HepG2 (cell line): ENCODE results near the gene RABEP1. TPM values are rescaled to one million over a fixed set of nuclear protein-coding genes. Genes with fewer than 3 reads are reported as not detected.

ENCODE experiments used
- AHDC1 ChIP-seq: sonication (generic); formaldehyde crosslinking; IDR thresholded peaks from 2 replicates; pipeline ENCODE4 v1.5.1; 2020; ENCODE audit warnings: mild to moderate bottlenecking, missing genetic modification reagents, borderline replicate concordance
- ATF5 ChIP-seq: sonication (generic); formaldehyde crosslinking; IDR thresholded peaks from 2 replicates; pipeline ENCODE4 v1.4.0; 2020; ENCODE audit warnings: mild to moderate bottlenecking, low read depth, missing genetic modification reagents
- DRAP1 ChIP-seq: IDR thresholded peaks from 2 replicates; pipeline ENCODE4 v1.6.1; 2016; ENCODE audit warnings: missing genetic modification reagents, missing compliant biosample characterization
- FOXK2 ChIP-seq: fragments of 450-650 bp; IDR thresholded peaks from 2 replicates; pipeline ENCODE4 v1.6.1; 2016
- FOXP4 ChIP-seq: sonication (generic); formaldehyde crosslinking; IDR thresholded peaks from 2 replicates; pipeline ENCODE4 v1.4.0; 2020; ENCODE audit warnings: missing genetic modification reagents
- MEF2D ChIP-seq: sonication (generic); formaldehyde crosslinking; IDR thresholded peaks from 2 replicates; pipeline ENCODE4 v1.5.1; 2020; ENCODE audit warnings: mild to moderate bottlenecking, missing genetic modification reagents
- PATZ1 ChIP-seq: sonication (generic); formaldehyde crosslinking; IDR thresholded peaks from 2 replicates; pipeline ENCODE4 v1.4.0; 2020; ENCODE audit warnings: missing genetic modification reagents
- REXO4 ChIP-seq: sonication (generic); formaldehyde crosslinking; IDR thresholded peaks from 2 replicates; pipeline ENCODE4 v1.8.0; 2022; ENCODE audit warnings: missing genetic modification reagents, mild to moderate bottlenecking, borderline replicate concordance
- SAP130 ChIP-seq: IDR thresholded peaks from 2 replicates; pipeline ENCODE4 v1.6.1; 2016; ENCODE audit warnings: low read depth
- ZBTB25 ChIP-seq: IDR thresholded peaks from 2 replicates; pipeline ENCODE4 v1.6.1; 2018; ENCODE audit warnings: missing genetic modification reagents
- ZGPAT ChIP-seq: IDR thresholded peaks from 2 replicates; pipeline ENCODE4 v1.6.1; 2016; ENCODE audit warnings: mild to moderate bottlenecking
- ZNF331 ChIP-seq: sonication (generic); formaldehyde crosslinking; IDR thresholded peaks from 2 replicates; pipeline ENCODE4 v1.4.0; 2020; ENCODE audit warnings: missing genetic modification reagents
- ZNF564 ChIP-seq: sonication (generic); formaldehyde crosslinking; IDR thresholded peaks from 2 replicates; pipeline ENCODE4 v1.8.1; 2023; ENCODE audit warnings: mild to moderate bottlenecking, missing genetic modification reagents
- ZSCAN31 ChIP-seq: sonication (generic); formaldehyde crosslinking; IDR thresholded peaks from 2 replicates; pipeline ENCODE4 v1.5.0; 2020; ENCODE audit warnings: low read depth, mild to moderate bottlenecking, missing genetic modification reagents
- polyA plus RNA-seq, 8 experiments: library from polyadenylated mRNA; depleted of rRNA in 3 of 8; stranded (reverse) in 7 of 8; unstranded in 1 of 8; fragments of >200 nt; fragmentation: Illumina TruSeq in 4 of 8; extraction: Trizol in 4 of 8; gene quantifications; 2 replicates each; pipeline versions ENCODE4 v1.2.1 to v1.2.3, GENCODE V29; 2011 to 2016; ENCODE audit warnings: low read depth in 4 of 8, missing spikeins in 1 of 8, mixed read lengths in 1 of 8; ENCODE audit not compliant: insufficient read depth in 1 of 8
- total RNA-seq, 5 experiments: library from RNA; depleted of rRNA; stranded (reverse); fragments of >200 nt; fragmentation: Illumina TruSeq; extraction: Trizol; gene quantifications; 2 replicates each; pipeline ENCODE4 v1.2.3, GENCODE V29; 2016; ENCODE audit warnings: low read depth in 1 of 5

RABEP1 gene
- total and polyA plus RNA-seq, 2 of the 13 experiments (the other 11 are each of a cell fraction or from before 2014, with no cell fraction given) = 13.7 to 41.5 TPM

GRCh38 chr17:5419959-5420653, 138.0 kb downstream of the RABEP1 start, which contains the start of gene RPAIN (continued):
- TF ChIP-seq ZGPAT (CRISPR knock-in tag) (peak; percentile 59; the same call in 1 of the 2 replicates), FOXK2 (peak; percentile 80), ZSCAN31 (peak; percentile 87; the same call in 1 of the 2 replicates), ZNF331 (CRISPR knock-in tag) (0 out of 2 replicates have a peak, but pooled peaks have one; percentile 10), ZNF564 (CRISPR knock-in tag) (0 out of 2 replicates have a peak, but pooled peaks have one; percentile 62), DRAP1 (CRISPR knock-in tag) (peak; percentile 10; the same call in 1 of the 2 replicates), AHDC1 (CRISPR knock-in tag) (peak; percentile 39; the same call in 1 of the 2 replicates), REXO4 (CRISPR knock-in tag) (0 out of 2 replicates have a peak, but pooled peaks have one; percentile 29), PATZ1 (CRISPR knock-in tag) (0 out of 2 replicates have a peak, but pooled peaks have one; percentile 1), ZBTB25 (CRISPR knock-in tag) (no peak), SAP130 (CRISPR knock-in tag) (peak; percentile 93), MEF2D (peak; percentile 70), FOXP4 (CRISPR knock-in tag) (no peak), ATF5 (CRISPR knock-in tag) (peak; percentile 74; the same call in 1 of the 2 replicates)
